ENCODE data around the gene ADCY6.

The ADCY6 gene

GRCh38 chr12:48815126-48816110, 26.5 kb upstream of the ADCY6 start:
- no peak for DNase-seq

- no peak for DNase-seq
Observed at GRCh38 chr12:48814262-48815125, 25.6 kb upstream of the ADCY6 start.

- DNase-seq, result no peak
Observed at GRCh38 chr12:48813465-48814261, 24.8 kb upstream of the ADCY6 start.

- no peak for DNase-seq
Observed at GRCh38 chr12:48812389-48812788, 23.5 kb upstream of the ADCY6 start.

GRCh38 chr12:48811437-48812090, 22.7 kb upstream of the ADCY6 start:
- DNase-seq, result no peak

GRCh38 chr12:48810903-48811431, 22.1 kb upstream of the ADCY6 start:
- DNase-seq, result no peak

- DNase-seq, result no peak
Observed at GRCh38 chr12:48807981-48808380, 19.1 kb upstream of the ADCY6 start.

GRCh38 chr12:48803675-48804074, 14.8 kb upstream of the ADCY6 start:
- DNase-seq, result no peak

GRCh38 chr12:48800971-48801370, 12.1 kb upstream of the ADCY6 start:
- DNase-seq, result no peak

- no peak for DNase-seq
Observed at GRCh38 chr12:48800457-48800856, 11.6 kb upstream of the ADCY6 start.

- peak; percentile 46 for DNase-seq
Observed at GRCh38 chr12:48796976-48797375, 8.1 kb upstream of the ADCY6 start.

- no peak for DNase-seq
Observed at GRCh38 chr12:48795550-48796455, 6.9 kb upstream of the ADCY6 start.

GRCh38 chr12:48794870-48795269, 6.0 kb upstream of the ADCY6 start:
- DNase-seq, result no peak

GRCh38 chr12:48793696-48794095, 4.8 kb upstream of the ADCY6 start:
- DNase-seq, result no peak

GRCh38 chr12:48789858-48790326, 1.0 kb upstream of the ADCY6 start:
- no peak for DNase-seq

- DNase-seq, result no peak
Observed at GRCh38 chr12:48788524-48788853, 400 bp downstream of the ADCY6 start.

- no peak for DNase-seq
Observed at GRCh38 chr12:48787791-48788523, 932 bp downstream of the ADCY6 start.

- DNase-seq, result no peak
Observed at GRCh38 chr12:48786591-48787544, 2.0 kb downstream of the ADCY6 start.

- no peak for DNase-seq
Observed at GRCh38 chr12:48783432-48783831, 5.5 kb downstream of the ADCY6 start.

Measured in SIG-M5 (cell line).